OCI-LY3 (cell line): ENCODE results near the gene MYO1E.

Experiments
- EZH2phosphoT487 ChIP-seq: fragments of 200-600 bp; shearing (Covaris generic); IDR thresholded peaks from 2 replicates; pipeline ENCODE4 v1.6.1; 2018; ENCODE audit warnings: antibody characterized with exemption, mixed run types, low read depth
- TF ChIP-seq, protein P1 (sequence below): fragments of 200-600, 300-600 bp; sonication (generic); IDR thresholded peaks from 2 replicates; pipeline ENCODE4 v1.5.1; 2014; ENCODE audit warnings: antibody characterized with exemption, low read length, low read depth

GRCh38 chr15:59312205-59312604 lies 60.5 kb downstream of the MYO1E start:
- no peak for TF ChIP-seq EZH2phosphoT487
- TF ChIP-seq, protein P1, sequence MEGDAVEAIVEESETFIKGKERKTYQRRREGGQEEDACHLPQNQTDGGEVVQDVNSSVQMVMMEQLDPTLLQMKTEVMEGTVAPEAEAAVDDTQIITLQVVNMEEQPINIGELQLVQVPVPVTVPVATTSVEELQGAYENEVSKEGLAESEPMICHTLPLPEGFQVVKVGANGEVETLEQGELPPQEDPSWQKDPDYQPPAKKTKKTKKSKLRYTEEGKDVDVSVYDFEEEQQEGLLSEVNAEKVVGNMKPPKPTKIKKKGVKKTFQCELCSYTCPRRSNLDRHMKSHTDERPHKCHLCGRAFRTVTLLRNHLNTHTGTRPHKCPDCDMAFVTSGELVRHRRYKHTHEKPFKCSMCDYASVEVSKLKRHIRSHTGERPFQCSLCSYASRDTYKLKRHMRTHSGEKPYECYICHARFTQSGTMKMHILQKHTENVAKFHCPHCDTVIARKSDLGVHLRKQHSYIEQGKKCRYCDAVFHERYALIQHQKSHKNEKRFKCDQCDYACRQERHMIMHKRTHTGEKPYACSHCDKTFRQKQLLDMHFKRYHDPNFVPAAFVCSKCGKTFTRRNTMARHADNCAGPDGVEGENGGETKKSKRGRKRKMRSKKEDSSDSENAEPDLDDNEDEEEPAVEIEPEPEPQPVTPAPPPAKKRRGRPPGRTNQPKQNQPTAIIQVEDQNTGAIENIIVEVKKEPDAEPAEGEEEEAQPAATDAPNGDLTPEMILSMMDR, result no peak
